ENCODE data around the gene IGF1.

IGF1 gene

DNA sequence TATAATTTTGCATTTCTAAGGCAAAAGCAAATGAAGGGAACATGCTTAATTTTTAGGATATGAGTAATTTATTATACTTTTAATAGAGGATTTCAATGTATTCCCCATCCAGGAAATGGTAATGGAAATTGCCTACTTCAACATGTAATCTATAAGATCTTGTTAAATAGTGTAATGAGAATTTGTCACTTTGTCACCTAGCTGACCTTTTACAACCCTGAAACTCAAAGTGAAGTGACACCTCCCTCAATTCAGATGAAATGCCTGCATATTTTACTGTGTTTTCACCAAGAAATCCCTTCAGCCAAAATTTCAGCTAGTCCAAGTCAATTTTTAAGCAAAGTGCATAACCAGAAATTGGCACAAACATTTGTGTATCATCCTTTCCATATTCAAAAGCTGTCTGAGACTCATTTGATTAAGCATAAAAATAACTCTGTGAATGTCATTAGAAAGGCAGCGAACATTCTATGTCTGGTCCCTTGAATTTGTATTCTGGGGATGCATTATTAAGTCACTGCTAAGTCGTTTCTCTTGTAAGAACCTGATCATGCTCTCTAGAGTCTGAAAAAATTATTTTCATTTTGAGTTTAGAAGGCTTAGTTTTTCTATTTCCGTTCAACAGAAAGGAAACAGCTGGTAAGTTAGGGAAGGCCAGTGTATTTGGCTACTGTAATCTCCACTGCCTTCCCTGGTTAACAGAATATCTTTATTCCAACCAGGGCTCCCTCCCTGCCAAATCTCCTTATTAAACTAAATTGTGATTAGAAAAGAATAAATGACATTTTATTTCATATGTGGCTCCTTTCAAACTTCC is 100.8 kb downstream of the IGF1 start:
- H3K9ac ChIP-seq (ENCODE audit: low read depth, low read length, poor library complexity, severe bottlenecking): no peak overlapping the region
- TF ChIP-seq EZH2phosphoT487 (IDR thresholded peaks at IDR 0.05; ENCODE audit: borderline replicate concordance) (no peak), CTCF (conservative IDR thresholded peaks at IDR 0.05; ENCODE audit: low read length) (no peak)
- H3K9me2 ChIP-seq (replicated peaks; ENCODE audit: low read depth, low read length): no peaks in the 10 kb centered on the region
- H3F3A ChIP-seq (ENCODE audit: low read depth): no peaks in the 10 kb centered on the region
- H3K4me2 ChIP-seq (ENCODE audit: low read depth, low read length, poor library complexity, severe bottlenecking): no peak overlapping the region
- no peaks in the 10 kb centered on the region for H3K4me1 ChIP-seq (ENCODE audit: insufficient read depth, low read length, poor library complexity, severe bottlenecking)
- H3K4me3 ChIP-seq (ENCODE audit: low read length, poor library complexity, severe bottlenecking): no peak overlapping the region
- H3K9me3 ChIP-seq (ENCODE audit: insufficient read depth, low read depth, low read length): no peaks in the 10 kb centered on the region
- H3K27me3 ChIP-seq (ENCODE audit: insufficient read depth, low read length, poor library complexity, severe bottlenecking): no peaks in the 10 kb centered on the region
- H4K20me1 ChIP-seq (ENCODE audit: insufficient read depth, low read length, poor library complexity, severe bottlenecking): no peaks in the 10 kb centered on the region
- no peaks in the 10 kb centered on the region for H3K36me3 ChIP-seq (ENCODE audit: insufficient read depth, low read length)
- H2AFZ ChIP-seq (ENCODE audit: low read length): no peak overlapping the region
- H3K79me2 ChIP-seq (ENCODE audit: insufficient read depth, low read length): no peaks in the 10 kb centered on the region

- no peak overlapping the region for H3K4me2 ChIP-seq (ENCODE audit: low read depth, low read length, poor library complexity, severe bottlenecking)
- no peaks in the 10 kb centered on the region for H4K20me1 ChIP-seq (ENCODE audit: insufficient read depth, low read length, poor library complexity, severe bottlenecking)
- TF ChIP-seq EZH2phosphoT487 (IDR thresholded peaks at IDR 0.05; ENCODE audit: borderline replicate concordance) (no peak), CTCF (conservative IDR thresholded peaks at IDR 0.05; ENCODE audit: low read length) (no peak)
- H3K4me3 ChIP-seq (ENCODE audit: low read length, poor library complexity, severe bottlenecking): no peak overlapping the region
- no peaks in the 10 kb centered on the region for H3K27me3 ChIP-seq (ENCODE audit: insufficient read depth, low read length, poor library complexity, severe bottlenecking)
- no peaks in the 10 kb centered on the region for H3K9me2 ChIP-seq (replicated peaks; ENCODE audit: low read depth, low read length)
- H3K9me3 ChIP-seq (ENCODE audit: insufficient read depth, low read depth, low read length): no peaks in the 10 kb centered on the region
- no peaks in the 10 kb centered on the region for H3F3A ChIP-seq (ENCODE audit: low read depth)
- H3K4me1 ChIP-seq (ENCODE audit: insufficient read depth, low read length, poor library complexity, severe bottlenecking): no peaks in the 10 kb centered on the region
- H3K9ac ChIP-seq (ENCODE audit: low read depth, low read length, poor library complexity, severe bottlenecking): no peak overlapping the region
- no peaks in the 10 kb centered on the region for H3K79me2 ChIP-seq (ENCODE audit: insufficient read depth, low read length)
- no peak overlapping the region for H2AFZ ChIP-seq (ENCODE audit: low read length)
- H3K36me3 ChIP-seq (ENCODE audit: insufficient read depth, low read length): no peaks in the 10 kb centered on the region
Observed at GRCh38 chr12:102376781-102377180, 103.6 kb downstream of the IGF1 start.

- Histone ChIP-seq H3K4me1 (ENCODE audit: insufficient read depth, low read length, poor library complexity, severe bottlenecking) (no peaks in the 10 kb centered on the region), H3K9me2 (replicated peaks; ENCODE audit: low read depth, low read length) (no peaks in the 10 kb centered on the region), H3K4me3 (ENCODE audit: low read length, poor library complexity, severe bottlenecking) (no peak overlapping the region), H3K9ac (ENCODE audit: low read depth, low read length, poor library complexity, severe bottlenecking) (no peak overlapping the region), H3K4me2 (ENCODE audit: low read depth, low read length, poor library complexity, severe bottlenecking) (no peak overlapping the region), H2AFZ (ENCODE audit: low read length) (no peak overlapping the region), H4K20me1 (ENCODE audit: insufficient read depth, low read length, poor library complexity, severe bottlenecking) (no peaks in the 10 kb centered on the region), H3K36me3 (ENCODE audit: insufficient read depth, low read length) (no peaks in the 10 kb centered on the region), H3F3A (ENCODE audit: low read depth) (no peaks in the 10 kb centered on the region), H3K27me3 (ENCODE audit: insufficient read depth, low read length, poor library complexity, severe bottlenecking) (no peaks in the 10 kb centered on the region), H3K9me3 (ENCODE audit: insufficient read depth, low read depth, low read length) (no peaks in the 10 kb centered on the region), H3K79me2 (ENCODE audit: insufficient read depth, low read length) (no peaks in the 10 kb centered on the region)
- TF ChIP-seq EZH2phosphoT487 (IDR thresholded peaks at IDR 0.05; ENCODE audit: borderline replicate concordance): no peak
- TF ChIP-seq CTCF (conservative IDR thresholded peaks at IDR 0.05; ENCODE audit: low read length): no peak
Observed at GRCh38 chr12:102376181-102376747, 104.1 kb downstream of the IGF1 start.
